ENCODE data around the gene CAMK1D.

The CAMK1D gene

GRCh38 chr10:12579954-12580858 is 230.9 kb downstream of the CAMK1D start:
- no peak for TF ChIP-seq CTCF (IDR thresholded peaks at IDR 0.05)

GRCh38 chr10:12583891-12584595 is 234.7 kb downstream of the CAMK1D start:
- no peak for TF ChIP-seq CTCF (IDR thresholded peaks at IDR 0.05)

- TF ChIP-seq CTCF (IDR thresholded peaks at IDR 0.05): no peak
These were observed 237.4 kb downstream of the CAMK1D start for GRCh38 chr10:12586741-12587140.

- TF ChIP-seq CTCF (IDR thresholded peaks at IDR 0.05): no peak
These were observed 238.1 kb downstream of the CAMK1D start for GRCh38 chr10:12587451-12587888.

GRCh38 chr10:12588091-12588860 is 238.9 kb downstream of the CAMK1D start:
- TF ChIP-seq CTCF (IDR thresholded peaks at IDR 0.05): no peak

GRCh38 chr10:12589291-12589690 is 239.9 kb downstream of the CAMK1D start:
- TF ChIP-seq CTCF (IDR thresholded peaks at IDR 0.05): no peak

- no peak for TF ChIP-seq CTCF (IDR thresholded peaks at IDR 0.05)
These were observed 240.4 kb downstream of the CAMK1D start for GRCh38 chr10:12589791-12590190.
